ENCODE results near the gene TCEAL3.

- TF ChIP-seq CTCF (conservative IDR thresholded peaks at IDR 0.05 in 1 of 2, IDR thresholded peaks at IDR 0.05 in 1 of 2; ENCODE audit: low read depth in 1 of 2, low read length in 2 of 2) (no peak), EZH2 (IDR thresholded peaks at IDR 0.05; ENCODE audit: low read length, missing control alignments) (no peak)
These were observed 32.8 kb downstream of the TCEAL3 start for GRCh38 chrX:103640401-103641155.

Data from fibroblast of lung (primary cell).